Esophagus mucosa (tissue), 1 donor: Measurements from ENCODE around the gene LCE1F. TPM values are rescaled to one million over a fixed set of nuclear protein-coding genes. Genes with fewer than 3 reads are reported as not detected.

Experiments
- ATAC-seq: fragments of 200-7000 bp; cut with Tn5 transposase; one replicate; pipeline ENCODE4 v1.9.1; 2020
- total RNA-seq: library from RNA; stranded (reverse); gene quantifications from one replicate; pipeline ENCODE4 v1.2.4, GENCODE V29; 2023
- donor health status: DM: yes; HTN: yes; CAD: no.

The LCE1F gene
- total RNA-seq, 1 donor from 2014 or later, result not detected

DNA sequence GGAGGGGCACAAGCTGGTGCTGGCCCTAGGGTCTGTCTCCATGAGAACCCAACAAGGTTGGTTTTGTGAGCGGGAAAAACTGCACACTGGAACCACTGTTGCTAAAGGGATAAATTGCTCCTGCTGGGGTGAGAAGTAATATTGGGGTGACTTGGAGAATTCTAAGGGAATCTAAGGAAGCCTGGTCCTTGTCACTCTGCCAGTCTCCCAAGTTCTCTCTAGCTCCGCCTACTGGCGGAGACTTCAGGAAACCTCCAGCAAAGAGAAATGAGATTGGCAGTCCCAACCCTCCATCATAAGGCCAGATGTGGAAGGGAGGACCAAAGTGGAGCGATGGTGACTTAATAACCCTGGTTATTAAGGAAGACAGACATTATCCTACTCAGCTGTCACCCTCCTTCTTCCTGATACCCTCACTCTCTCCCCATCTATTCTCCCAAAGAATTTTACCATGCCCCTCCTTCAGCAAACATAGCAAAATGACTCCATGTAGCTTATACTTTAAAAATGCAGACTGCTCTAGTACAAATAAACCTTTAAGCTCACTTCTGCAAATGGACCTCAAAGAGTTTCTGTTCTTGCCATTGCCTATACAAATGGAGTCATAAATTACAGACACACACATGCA is 2.7 kb downstream of the LCE1F start:
- no peak for ATAC-seq

DNA sequence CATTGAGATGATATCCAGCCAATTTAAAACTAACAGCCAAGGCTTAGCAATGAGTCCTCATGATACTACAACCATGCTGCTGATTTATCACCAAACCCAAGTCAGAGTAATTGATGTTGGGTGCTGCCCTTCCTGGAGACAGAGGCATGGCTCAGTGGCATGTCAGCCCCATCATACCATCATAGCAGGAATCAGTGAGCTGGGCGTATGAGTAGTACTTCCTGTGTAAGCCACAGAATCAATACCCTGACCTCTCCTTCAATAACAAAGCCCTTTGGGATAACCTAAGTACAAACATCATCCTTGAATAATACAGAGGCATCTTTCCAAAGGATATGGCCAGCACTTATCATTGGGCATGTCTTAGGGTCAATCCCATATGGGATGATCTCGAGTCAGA is 8.2 kb downstream of the LCE1F start:
- ATAC-seq, result no peak

DNA sequence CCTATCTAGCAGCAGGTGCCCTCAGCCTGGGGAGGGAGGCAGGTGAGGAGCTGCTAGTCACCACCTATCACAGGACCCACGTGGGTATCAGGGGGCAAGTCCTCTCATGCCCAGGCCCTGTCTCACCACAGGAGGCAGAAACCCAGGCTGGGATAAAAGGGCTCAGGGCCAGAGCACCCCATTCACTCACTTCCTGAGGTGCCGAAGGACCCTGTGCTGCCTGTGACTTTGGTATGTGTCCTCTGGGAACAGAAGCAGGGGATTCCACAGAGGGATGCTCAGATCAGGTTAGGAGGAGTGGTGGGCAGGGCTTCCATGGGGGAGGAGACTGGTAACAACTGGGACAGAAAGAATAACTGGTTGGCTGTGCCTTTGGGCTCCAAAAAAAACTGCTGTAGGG is 11.1 kb downstream of the LCE1F start, which contains the start of gene LCE1E:
TSS of gene LCE1E (plus strand) at position 181 of the 400 bp plus-strand sequence. CDS start 1,043 bp downstream, outside the sequence.
- peak; percentile 94 for ATAC-seq

DNA sequence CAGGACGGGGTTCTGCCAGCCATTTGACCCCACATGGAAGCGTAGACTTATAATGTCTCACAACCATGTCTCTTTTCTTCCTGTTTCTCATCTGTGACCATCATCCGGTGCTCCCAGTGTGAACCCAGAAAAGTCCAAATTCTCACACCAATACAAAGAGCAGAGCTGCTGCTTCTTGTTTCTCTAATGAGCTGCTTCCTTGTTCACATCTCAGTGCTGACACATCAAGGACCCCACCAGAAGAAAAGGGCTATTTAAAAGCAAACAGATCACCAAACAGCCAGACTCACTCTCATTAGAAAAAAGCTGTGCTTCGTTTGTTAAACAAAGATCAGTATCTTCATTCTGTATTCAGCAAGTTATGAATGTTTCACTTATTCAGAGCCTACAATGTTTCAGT is 20.7 kb downstream of the LCE1F start:
- no peak for ATAC-seq

DNA sequence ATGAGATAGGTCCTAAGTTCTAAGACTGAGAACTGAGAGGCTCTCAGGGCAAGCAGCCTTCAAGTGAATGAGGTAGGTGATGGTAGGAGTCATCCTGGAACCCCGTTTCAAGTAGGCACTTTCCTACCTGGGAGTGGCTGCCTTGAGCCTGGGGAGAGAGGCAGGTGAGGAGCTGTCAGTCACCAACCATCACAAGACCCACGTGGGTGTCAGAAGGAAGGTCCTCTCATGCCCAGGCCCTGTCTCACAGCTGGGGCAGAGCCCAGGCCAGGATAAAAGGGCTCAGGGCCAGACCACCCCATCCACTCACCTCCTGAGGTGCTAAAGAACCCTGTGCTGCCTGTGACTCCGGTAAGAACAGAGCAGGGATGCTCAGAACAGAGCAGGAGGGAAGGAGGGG is 21.5 kb downstream of the LCE1F start, which contains the start of gene LCE1D:
TSS of gene LCE1D (plus strand) at position 301 of the 400 bp plus-strand sequence. CDS start 1,074 bp downstream, outside the sequence.
- ATAC-seq, result peak; percentile 20

DNA sequence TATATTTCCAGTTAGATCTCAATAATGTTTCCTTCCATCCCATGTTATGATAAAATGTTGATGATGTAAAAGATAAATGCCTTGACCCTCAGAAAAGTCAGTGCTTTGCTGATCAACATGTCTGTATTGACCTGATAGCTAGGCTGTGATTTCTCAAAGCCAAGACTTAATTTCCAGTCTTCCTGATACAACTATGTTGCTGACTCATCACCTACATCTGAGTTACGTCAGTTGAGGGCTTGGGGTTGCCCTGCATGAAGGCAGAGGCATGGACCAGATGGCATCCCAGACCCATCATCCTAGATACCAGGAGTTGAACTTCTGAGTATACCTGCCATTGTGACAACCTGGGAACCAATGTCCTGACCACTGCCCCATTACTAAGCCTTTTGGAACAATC is 26.4 kb downstream of the LCE1F start:
- ATAC-seq, result no peak

DNA sequence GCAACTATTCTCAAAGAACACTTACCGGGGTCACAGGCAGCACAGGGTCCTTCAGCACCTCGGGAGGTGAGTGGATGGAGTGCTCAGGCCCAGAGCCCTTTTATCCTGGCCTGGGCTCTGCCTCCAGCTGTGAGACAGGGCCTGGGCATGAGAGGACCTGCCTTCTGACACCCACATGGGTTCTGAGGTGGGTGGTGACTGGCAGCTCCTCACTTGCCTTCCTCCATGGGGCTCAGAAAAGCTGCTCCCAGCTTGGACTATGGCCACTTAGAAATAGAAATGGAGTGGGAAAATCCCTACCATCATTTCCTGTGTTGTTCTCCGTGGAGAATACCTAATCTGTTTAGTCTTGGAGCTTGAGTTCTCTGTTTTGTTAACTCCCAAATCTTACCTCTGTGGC is 31.6 kb downstream of the LCE1F start, which contains the start of gene LCE1C:
TSS of gene LCE1C (minus strand) at position 76 of the 400 bp plus-strand sequence. CDS start 1,173 bp downstream, outside the sequence.
- peak; percentile 73 for ATAC-seq

DNA sequence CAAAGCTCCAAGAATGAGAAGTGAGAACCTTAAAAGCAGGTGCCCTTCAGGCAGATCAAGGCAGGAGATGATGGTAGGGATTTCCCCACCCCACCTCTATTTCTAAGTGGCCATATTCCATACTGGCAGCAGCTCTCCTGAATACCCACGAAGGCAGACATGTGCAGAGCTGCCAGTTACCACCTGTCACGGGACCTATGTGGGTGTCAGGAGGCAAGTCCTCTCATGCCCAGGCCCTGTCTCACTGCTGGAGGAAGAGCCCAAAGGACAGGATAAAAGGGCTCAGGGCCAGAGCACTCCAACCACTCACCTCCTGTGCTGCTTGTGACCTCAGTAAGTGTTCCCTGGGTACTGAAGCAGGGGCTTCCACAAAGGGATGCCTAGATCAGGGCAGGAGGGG is 36.1 kb downstream of the LCE1F start:
- ATAC-seq, result peak; percentile 87

DNA sequence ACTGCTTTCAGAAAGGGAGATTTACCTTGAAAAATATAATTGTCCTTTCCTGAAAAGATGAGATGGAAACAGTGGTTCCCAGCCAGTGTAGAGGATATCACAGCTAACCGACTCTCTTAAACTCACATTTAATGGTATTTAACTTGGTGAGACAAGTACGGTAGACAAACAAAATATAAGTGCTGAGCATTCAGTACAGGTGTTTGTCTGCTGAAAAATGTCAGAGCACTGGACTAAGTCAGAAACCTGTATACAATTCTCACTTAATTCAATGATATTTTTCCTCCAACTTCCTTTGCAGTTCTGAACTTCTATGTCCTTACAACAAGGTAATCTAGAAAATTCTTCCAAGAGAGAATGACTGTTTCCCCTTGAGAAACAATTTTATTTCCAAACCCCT is 36.7 kb downstream of the LCE1F start, which contains the start of gene LCE1B:
TSS of gene LCE1B (plus strand) at position 301 of the 400 bp plus-strand sequence. CDS start 476 bp downstream, outside the sequence.
- ATAC-seq, result no peak

DNA sequence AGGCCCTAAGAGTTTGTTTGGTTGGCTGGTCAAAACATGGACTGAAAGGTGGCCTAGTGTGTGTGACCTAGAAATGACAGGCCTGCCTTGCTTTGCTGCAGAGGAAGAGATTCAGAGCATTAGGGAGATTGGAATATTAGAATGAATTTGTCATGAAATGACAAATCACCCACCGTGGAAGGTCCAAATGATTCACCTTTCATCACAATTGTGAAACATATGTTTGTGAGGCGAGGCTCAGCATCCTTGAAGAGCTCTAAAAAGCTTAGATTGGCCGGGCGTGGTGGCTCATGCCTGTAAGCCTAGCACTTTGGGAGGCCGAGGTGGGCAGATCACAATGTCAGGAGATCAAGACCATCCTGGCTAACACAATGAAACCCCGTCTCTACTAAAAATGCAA is 42.4 kb downstream of the LCE1F start:
- ATAC-seq, result peak; percentile 81

DNA sequence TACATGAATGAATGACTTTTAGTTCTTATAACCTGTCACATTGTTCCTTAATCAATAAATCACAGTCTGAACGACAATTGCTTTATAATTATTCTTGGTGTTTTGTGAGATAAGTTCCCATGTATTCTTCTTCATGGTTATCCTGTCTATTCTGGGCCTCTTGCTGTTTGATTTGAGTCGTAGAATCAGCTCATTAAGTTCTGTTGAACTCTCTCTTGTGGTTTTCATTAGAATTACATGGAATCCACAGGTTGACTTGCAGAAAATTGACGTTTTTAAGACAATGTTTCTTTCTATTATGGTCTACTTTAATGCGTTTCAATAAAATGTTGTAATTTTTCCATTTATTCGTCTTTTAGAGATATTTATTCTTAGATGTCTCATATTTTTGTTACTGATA is 48.4 kb downstream of the LCE1F start:
- ATAC-seq, result no peak

DNA sequence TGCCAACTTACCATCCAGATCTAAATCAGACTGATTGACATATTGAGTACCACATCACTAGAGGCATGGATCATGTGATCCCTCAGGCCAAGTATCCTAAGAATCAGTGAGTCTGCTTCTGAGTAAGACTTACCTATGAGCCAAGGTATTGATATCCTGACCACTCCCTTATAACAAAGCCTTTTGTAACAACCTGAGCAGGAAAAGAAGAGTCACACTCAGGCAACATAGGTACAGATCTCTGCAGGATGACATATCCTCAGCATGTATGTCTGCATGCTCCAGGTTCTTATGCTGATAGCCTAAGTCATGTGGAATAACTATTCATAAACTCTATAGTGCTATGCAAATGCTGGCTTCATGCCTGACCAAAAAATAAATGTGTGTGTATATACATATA is 50.0 kb downstream of the LCE1F start:
- peak; percentile 53 for ATAC-seq

Other genes starting within 250 kb of the LCE1F start
- gene LCE3E, start 208.4 kb upstream of the LCE1F start, total RNA-seq, result 4.3 TPM
- 7.7 TPM for gene LCE3D, start 194.6 kb upstream of the LCE1F start, total RNA-seq
- not detected for gene LCE3C, start 174.9 kb upstream of the LCE1F start, total RNA-seq
- not detected for gene LCE3B, start 161.3 kb upstream of the LCE1F start, total RNA-seq
- gene LCE3A, start 152.0 kb upstream of the LCE1F start, total RNA-seq, result not detected
- not detected for gene LCE2D, start 111.8 kb upstream of the LCE1F start, total RNA-seq
- not detected for gene LCE2C, start 99.9 kb upstream of the LCE1F start, total RNA-seq
- gene LCE2B, start 89.0 kb upstream of the LCE1F start, total RNA-seq, result not detected
- gene LCE2A, start 76.8 kb upstream of the LCE1F start, total RNA-seq, result not detected
- gene LCE4A, start 67.0 kb upstream of the LCE1F start, total RNA-seq, result not detected
- gene KPRP, start 17.1 kb upstream of the LCE1F start, total RNA-seq, result 3.6 TPM
- gene LCE1E, start 11.1 kb downstream of the LCE1F start, total RNA-seq, result not detected
- gene LCE1D, start 21.6 kb downstream of the LCE1F start, total RNA-seq, result not detected
- gene LCE1C, start 31.5 kb downstream of the LCE1F start, total RNA-seq, result 1.00 TPM
- gene LCE1B, start 36.8 kb downstream of the LCE1F start, total RNA-seq, result not detected
- gene LCE1A, start 52.3 kb downstream of the LCE1F start, total RNA-seq, result not detected
- gene LCE6A, start 67.7 kb downstream of the LCE1F start, total RNA-seq, result not detected
- not detected for gene LCE7A, start 84.9 kb downstream of the LCE1F start, total RNA-seq
- not detected for gene SMCP, start 103.2 kb downstream of the LCE1F start, total RNA-seq
- gene IVL, start 133.4 kb downstream of the LCE1F start, total RNA-seq, result 145 TPM
- gene SPRR5, start 172.1 kb downstream of the LCE1F start, total RNA-seq, result 3.5 TPM
- not detected for gene SPRR4, start 195.5 kb downstream of the LCE1F start, total RNA-seq
- 1,843 TPM for gene SPRR1A, start 208.9 kb downstream of the LCE1F start, total RNA-seq
- 10,043 TPM for gene SPRR3, start 226.6 kb downstream of the LCE1F start, total RNA-seq